ENCODE data around the gene NUFIP1. TPM values are rescaled to one million over a fixed set of nuclear protein-coding genes. Genes with fewer than 3 reads are reported as not detected.

NUFIP1 gene
- total and polyA plus RNA-seq, 2 of the 8 experiments (the other 6 are each of a cell fraction or from before 2014, with no cell fraction given) = 4.6 to 16.6 TPM

DNA sequence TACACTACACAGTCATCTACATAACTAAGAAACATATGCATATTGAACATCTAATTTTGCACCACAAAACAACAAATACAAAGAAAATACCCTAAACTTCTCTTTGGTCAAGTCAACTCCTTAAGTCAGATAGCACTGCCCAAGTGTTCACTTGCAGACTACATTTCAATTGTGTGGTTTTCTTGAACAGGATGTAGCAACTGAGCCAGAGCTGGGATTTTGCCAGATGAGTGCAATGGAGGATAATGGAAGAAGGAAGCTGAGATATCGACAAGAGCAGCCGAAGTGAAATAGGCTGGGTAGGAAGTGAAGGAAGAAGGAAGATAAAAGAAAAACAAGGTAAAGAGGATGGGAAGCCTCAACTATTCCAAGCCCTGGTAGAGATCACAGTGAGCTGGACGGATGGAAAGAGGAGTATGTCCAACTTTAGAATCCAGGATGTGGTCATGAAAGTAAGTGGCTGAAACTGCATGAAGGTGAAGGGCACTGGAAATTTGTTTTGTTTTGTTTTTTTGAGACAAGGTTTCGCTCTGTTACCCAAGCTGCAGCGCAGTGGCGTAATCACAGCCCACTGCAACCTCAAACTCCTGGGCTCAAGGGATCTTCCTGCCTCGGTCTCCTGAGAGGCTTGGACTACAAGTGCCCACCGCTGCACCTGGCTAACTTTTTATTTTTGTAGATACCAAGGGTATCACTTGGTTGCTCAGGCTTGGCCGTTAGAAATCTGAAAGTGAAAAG lies 15.0 kb downstream of the NUFIP1 start (continued):
- TF ChIP-seq ATF3 (IDR thresholded peaks at IDR 0.05; ENCODE audit: insufficient read depth, low read depth, low read length) (no peak), SP4 (IDR thresholded peaks at IDR 0.05; ENCODE audit: low read length) (no peak), SIRT6 (IDR thresholded peaks at IDR 0.05; ENCODE audit: low read length) (no peak), POLR2AphosphoS5 (IDR thresholded peaks at IDR 0.05; ENCODE audit: low read depth, low read length) (no peak), CHD1 (IDR thresholded peaks at IDR 0.05; ENCODE audit: low read depth, low read length) (no peak), ZNF274 (IDR thresholded peaks at IDR 0.05; ENCODE audit: borderline replicate concordance, extremely low read depth, low read length) (no peak)
- TF ChIP-seq, protein P1, sequence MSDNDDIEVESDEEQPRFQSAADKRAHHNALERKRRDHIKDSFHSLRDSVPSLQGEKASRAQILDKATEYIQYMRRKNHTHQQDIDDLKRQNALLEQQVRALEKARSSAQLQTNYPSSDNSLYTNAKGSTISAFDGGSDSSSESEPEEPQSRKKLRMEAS (IDR thresholded peaks at IDR 0.05) = no peak
